ENCODE measurements around the gene ACMSD.
"Not testable (repeated sequence)": the region's sequence is repeated elsewhere in the genome, so short reads cannot be mapped to it uniquely, and the experiment has no call there.

Gene ACMSD

DNA sequence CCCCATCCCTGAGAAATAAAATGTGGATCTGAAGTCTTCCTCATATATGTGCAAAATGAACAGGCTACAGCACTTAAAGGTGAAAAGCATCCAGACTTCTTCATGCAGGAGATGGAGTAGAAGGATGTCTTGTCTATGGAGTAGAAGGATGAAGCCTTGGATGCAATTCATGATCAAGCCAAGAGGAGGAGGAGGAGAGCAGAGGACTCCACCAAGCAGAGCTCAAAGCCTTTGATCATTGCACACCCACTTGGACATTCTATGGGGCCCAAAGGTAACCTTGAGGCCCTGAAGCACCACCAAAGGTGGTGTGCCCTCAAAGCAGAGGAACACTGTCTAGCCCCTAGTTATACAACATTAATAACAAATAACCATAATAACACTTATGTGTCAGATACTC lies 17.3 kb downstream of the ACMSD start:
- DNase-seq: no peak

DNA sequence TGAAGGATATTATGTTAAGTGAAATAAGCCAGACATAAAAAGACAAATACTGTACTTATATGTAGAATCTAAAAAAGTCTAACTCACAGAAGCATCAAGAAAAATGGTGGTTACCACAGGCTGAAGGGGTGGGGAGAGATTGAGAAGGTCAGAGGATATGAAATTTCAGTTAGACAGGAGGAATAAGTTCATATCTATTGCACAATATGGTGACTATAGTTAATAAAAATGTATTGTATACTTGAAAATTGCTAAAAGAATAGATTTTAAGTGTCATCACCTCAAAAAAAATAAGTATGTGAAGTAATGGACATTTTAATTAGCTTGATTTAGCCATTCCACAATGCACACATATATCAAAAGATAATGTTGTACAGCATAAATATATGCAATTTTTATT lies 19.8 kb downstream of the ACMSD start:
- no peak for DNase-seq

DNA sequence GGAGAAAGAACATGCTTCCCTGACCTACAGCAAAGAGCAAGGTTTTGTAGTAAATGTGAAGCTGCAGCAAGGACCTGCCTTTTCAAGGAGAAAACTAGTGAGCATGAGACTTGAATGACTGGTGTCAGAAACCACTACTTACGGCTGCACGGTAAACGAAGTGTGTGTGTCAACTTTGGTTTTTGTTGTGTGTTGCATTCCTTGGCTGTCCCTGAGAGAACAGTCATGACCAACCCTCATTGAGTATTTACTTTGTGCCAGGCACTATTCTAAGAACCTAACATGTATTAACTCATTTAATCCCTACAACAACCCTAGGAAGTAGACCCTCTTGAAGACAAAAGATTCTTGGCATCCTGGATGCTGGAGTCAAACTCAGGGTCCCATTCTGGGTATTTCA lies 22.8 kb downstream of the ACMSD start:
- DNase-seq: no peak

DNA sequence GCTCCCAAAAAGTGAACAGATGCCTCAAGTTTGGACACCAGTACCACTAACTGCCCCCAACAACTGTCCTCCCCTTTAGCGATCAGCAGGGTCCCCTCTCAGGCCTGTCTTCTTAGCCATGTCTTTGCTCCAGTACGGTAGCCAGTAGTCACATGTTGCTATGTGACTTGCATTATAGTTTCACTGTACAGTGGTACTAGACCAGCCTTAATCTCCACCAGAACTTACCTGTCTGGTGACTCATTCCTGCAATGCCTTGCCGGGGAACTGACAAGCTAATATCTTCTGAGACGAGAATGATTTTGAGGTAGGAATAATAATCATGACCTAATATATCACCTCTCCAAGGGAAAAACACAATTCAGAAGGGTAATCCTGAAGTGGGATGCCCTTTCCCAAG lies 23.7 kb downstream of the ACMSD start:
- no peak for DNase-seq

DNA sequence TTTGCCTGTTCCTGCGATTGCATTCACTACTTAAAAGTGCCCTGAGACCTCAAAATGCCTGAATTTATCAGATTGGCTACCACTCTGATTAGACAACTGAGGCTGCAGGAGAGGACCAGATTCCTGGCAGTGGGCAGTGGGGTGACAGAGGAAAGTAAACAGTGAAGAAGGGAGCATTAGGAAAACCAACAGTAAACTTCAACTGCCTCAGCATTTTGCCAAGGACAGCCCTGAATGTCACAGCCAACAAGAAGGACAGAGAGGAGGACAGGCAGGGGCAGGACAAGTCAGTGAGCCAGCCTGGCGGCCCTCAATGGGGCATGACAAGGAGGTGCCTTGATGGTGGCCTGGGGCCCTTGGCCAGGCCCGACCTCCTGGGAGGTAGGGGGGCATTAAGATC lies 24.3 kb downstream of the ACMSD start:
- DNase-seq: no peak

DNA sequence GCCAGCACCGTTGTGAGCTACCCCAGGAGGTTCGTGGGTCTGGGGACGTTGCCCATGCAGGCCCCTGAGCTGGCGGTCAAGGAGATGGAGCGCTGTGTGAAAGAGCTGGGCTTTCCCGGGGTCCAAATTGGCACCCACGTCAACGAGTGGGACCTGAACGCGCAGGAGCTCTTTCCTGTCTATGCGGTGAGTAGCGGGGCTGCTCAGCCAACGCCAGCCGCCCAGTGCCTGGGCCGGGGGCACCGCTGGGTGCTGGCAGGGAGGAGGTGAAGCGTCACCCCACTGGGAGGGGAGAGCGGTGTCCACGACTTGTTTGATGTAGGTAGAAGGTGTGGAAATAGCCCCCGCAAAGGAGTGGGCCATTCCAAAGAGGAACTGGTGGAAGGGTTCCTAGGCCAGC lies 25.0 kb downstream of the ACMSD start:
- no peak for DNase-seq

DNA sequence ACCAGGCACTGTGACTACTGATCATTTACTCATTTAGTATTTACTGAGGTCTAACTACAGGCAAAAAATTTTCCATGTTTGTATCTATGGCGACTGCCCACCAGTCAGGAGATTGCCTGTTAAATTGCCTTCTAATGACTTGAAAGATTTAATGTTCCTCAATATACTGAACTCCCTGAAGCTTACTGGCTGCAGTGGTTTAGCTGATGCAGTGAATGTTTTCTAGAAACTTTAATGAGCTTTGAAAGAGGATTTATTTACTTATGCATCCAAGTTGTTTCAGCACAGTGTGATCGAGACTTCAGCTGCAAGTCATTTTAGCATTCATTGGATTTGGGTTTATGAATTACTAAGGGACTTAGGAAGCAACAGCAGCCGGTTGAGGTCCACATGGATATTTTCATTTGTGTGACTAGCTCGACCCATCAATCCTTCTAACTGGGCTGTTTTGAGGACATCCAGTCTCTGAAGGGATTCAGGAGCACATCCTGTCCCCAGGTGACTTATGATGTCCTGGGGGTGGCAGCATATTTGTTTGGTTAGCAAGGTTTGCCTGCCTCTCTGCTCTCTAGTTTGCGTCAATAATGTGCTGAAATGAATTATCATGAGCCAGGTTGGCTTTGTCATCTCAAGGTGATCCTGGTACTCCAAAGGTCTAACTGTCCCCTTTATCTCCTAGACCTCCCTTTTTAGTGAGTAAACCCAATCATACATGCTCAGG lies 26.8 kb downstream of the ACMSD start:
- no peak for DNase-seq

DNA sequence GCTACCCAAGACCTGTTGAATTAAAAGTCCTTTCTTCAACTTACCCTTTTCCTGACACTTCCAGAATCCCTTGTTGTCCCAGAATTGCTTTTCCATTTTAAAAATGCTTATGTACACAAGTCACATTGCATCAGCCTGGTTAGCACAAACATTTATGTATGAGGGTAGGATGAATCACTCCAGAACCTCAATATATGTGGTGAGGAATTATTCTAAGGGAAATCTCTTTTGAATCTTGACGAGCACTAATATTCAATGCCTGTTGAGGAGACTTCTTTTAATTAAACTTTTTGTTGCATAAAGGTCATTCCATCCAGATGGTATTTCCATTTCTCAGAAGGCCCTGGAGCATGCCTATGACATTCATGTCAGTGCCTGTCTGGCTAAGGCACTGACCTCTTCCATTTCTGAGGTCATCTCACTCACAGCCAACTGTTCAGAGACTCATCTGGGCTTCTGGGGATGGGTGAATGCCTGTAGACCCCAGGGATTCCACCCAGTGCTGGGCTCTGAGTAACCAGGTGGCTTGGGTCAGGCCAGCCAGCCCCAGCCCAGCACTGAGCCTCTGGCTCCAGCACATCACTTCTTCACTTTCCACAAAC lies 28.2 kb downstream of the ACMSD start:
- DNase-seq: no peak

DNA sequence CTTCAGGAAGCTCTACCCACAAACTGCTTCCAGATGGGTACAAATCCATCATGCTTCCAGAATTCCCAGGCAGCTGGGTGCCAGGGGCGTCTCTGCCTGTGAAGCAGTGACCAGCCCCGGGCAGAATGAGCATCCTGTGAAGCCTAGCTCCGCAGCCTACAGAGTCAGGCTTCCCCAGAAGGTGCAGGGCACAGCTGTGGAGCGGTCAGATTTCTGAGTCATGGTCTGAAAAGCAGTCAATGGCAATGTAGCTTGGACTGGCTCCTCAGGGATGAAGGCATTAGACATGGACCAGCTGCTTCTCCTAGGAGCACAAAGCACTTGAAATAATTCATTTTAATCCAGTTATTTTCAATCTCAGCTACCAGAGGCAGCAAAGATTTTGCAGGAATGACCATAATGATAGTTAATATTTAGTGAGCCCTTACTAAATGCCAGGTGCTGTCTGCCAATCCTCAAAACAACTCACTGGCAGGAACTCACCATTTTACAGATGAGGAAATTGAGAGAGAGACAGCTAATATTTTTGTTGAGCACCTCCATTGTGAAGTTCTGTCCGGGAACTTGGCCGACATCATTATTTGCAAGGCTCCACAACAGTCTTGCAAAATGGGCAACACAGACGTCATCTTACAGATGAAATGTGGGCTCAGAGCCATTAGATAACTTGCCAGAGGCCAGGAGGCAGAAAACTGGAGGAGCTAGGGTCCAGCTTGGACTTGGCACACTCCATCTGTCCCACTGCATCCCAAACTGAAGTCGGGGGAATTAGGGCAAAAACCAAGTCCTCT lies 31.7 kb downstream of the ACMSD start:
- DNase-seq: no peak

DNA sequence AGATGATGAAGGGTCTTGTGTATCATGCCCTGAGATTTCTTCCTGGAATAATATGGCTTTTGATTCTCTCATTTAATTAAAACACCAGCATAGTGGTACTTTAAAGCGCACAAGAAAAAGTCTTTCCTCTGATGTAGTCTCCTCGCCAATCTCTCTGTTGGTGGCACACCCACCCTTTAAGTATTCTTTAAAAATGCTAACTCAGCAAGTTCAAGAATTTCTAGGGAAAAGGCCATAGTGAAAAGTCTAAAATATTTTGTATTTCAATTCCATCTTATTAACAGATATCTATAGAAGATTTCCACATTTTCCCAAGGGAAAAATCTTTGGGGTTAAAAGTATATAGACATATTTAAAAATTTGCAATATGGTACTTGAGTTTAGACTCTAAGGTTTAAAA lies 34.7 kb downstream of the ACMSD start:
- DNase-seq: no peak

DNA sequence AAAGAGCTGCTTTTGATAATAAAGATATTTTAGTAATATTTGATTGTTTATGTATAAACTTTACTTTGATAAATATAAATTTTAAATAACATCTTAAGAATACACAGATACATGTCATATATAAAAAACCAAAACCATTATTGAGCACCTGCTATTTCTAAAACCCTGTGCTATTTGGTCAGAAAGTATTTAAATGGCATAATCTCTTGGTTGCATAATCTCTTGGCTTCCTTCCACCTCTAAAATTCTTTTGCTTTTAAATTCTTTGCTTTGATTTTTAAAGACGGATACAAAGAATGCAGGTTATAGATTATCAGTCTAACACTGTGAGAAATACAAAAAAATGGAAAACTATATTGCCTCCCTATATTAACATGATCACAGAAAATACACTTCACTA lies 36.9 kb downstream of the ACMSD start:
- no peak for DNase-seq

DNA sequence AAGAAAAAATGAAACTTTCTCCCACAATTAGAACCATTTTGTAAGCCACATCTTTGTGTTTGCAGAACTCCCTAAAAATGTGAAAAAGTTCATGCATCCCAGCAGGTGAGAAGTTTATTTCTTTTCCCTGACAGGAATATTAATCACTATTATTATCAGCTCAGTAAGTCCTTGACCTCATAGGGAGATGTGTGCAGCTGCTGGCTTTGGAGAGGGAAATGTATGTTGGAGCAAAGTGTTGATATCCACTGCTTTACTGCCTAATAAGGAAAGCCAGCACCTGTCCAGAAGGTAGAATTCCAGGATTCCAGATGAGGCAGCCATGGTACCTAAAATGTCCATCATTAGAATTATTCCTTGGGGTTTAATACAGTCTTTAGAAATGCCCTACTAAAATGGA lies 44.4 kb downstream of the ACMSD start:
- DNase-seq: no peak

DNA sequence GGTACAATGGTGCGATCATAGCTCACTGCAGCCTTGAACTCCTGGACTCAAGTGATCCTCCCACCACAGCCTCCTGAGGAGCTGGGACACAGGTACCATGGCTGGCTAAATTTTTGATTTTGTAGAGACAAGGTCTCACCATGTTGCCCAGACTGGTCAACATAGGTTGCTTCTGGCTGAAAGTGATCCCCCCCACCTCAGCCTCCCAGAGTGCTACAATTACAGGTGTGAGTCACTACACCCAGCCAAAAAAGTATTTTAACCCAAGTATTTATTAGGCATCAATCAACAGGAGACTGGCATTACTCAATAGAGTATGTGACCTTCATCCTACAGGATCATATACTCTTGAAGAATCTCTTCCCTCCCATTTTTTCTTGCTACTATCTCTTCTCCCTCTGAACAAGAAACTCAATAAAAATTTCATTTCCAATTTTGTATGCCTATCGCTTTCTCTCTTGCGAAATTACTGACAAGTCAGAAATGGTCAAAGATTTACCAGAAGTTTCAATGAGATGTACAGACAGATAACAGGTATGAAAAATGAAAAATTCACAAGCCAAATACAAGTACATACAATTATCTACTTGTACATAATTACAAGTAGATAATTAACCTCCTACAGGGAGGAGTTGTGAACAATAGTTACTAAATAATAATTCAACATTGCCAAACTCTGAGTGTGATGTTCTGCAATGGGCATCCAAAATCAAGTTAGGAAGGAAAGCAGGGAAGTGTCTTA lies 45.3 kb downstream of the ACMSD start:
- no peak for DNase-seq

DNA sequence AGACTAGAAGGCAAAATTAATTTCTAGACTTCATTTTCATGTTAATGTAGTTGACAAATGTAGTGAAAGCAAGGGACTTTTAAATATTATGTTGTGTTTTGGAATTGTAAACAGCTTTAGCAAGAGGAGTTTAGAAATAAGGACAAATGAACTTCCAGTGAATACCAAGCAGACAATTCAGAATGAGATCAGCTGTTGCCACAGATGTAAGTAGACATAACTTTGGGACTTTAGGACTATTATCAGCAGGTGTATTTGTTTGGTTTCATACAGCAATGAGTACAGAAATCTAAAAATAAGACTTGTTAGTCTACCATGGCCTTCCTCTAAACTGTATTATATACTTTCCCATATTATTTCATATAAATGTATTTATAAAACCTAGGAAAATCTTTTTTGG lies 46.0 kb downstream of the ACMSD start:
- no peak for DNase-seq

DNA sequence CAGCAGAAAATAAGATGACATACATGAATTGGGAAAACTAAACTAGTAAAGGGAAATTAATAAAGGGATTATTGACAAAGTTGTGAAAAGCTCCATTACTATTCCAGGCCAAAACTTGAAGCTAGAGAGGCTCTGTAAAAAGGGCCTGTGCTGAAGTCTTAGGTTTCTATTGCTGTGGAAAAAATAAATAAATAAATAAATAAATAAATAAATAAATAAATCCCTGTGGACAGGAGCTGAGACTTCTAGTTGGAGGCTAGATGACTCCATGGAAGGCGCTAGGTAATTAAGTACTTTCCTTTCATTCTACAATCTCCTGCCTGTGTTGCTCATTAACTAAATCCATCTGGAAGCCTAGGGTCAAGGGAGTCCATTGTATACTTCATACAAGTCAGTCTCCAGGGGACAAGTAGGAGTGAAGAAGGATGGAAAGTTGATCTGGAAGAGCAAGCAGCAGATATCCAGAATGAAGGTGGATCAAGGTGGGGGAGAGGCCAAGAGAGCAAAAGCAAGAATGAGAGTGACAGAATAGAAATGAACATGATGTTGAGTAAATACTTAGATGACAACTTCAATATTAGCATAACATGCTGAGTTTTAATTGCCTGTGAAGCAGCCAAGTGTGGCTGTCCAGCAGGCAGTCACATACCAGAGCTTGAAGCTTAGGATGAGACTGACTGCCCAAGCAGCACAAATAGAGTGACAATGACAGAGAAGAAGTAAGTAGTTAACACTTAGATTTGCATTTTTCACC lies 54.0 kb downstream of the ACMSD start:
- no peak for DNase-seq

DNA sequence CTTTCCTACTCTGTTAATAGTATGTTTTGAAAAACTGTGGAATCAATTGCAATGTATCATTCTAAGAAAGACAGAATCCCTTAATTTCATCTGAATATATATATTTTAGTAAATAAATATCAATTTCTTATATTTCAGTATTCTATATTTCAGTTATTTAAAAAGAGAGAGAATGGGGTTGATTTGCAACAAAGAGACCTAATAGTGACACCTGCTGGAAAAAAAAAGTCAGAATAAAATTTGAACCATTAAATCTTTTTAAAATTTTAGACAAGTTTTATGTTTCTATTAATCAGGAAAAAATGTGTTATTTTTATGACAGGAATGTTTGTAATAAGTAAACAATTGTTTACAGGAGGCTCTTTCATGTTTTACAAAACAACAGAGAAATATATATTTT lies 59.5 kb downstream of the ACMSD start:
- DNase-seq: peak; percentile 13

DNA sequence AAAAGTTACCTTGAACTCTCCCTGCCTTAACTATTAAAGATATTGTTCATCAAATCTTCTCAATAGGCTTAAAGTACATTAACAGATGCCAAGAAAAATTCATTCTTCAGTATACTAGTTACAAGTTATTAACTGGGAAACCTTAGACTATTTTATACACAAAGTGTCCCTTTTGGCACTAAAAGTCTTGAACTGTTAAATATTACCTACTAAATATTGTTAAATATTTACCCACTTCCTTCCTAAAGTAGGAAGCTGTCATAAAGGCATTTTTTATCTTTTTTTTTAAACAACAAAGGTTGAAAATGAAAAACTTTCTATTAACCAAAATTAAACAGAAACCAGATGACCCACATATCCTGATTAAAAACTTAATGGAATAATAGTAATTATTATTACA lies 60.8 kb downstream of the ACMSD start:
- DNase-seq: no peak

DNA sequence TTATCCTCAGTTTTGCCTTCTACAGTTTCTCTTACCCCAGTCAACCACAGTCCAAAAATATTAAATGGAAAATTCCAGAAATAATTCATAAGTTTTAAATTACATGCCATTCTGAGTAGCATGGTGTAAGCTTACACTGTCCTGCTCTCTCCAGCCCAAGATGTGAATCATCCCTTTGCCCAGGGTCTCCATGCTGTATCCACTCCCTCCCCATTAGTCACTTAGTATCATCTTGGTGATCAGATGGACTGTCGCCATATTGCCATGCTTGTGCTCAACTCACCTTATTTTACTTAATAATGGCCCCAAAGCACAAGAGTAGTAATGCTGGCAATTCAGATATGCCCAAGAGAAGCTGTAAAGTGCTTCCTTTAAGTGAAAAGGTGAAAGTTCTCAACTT lies 61.7 kb downstream of the ACMSD start:
- DNase-seq: no peak

DNA sequence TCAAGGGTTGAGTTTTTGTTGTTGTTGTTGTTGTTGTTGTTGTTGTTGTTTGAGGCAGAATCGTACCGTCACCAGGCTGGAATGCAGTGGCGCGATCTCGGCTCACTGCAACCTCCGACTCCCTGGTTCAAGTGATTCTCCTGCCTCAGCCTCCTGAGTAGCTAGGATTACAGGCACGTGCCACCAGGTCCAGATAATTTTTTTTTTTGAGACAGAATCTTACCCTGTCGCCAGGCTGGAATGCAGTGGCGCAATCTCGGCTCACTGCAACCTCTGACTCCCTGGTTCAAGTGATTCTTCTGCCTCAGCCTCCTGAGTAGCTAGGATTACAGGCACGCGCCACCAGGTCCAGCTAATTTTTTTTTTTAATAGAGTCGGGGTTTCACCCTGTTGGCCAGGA lies 65.3 kb downstream of the ACMSD start:
- DNase-seq: not testable (repeated sequence)

DNA sequence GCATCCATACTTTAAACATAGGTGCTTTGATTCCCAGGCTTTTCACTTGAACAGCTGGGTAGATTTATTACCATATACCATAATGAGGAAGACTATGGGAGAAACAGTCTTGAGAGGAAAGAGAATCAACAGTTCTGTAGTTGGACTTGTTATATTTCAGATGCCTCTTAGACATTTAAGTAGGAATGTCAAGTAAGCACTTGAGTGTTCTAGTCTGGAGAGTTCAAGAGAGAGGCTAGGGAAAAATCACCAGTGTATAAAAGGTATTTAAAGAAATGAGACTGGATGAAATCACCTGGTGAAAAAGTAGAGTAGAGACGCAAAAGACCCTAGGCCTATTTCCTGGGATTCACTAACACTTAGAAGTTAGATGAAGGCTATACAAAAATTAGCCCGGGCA lies 66.8 kb downstream of the ACMSD start:
- DNase-seq: no peak

DNA sequence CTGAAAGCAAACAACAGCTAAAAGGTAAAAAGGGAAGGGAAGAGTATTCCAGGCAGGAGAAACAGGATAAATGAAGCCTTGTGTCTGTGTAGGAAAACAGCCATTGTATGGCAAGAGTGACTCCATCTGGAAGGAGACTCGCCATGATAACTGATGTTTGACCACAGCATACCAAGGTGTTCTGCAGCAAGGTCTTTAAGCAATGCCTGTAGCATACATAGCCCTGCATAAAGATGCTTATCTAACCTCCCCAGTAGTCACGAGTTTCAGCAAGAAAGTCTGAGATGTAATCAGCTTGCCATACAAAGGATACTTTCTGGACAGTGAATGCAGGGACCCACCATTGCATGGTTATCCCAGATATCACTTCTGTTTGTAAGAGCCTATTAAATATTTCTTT lies 68.3 kb downstream of the ACMSD start:
- no peak for DNase-seq

DNA sequence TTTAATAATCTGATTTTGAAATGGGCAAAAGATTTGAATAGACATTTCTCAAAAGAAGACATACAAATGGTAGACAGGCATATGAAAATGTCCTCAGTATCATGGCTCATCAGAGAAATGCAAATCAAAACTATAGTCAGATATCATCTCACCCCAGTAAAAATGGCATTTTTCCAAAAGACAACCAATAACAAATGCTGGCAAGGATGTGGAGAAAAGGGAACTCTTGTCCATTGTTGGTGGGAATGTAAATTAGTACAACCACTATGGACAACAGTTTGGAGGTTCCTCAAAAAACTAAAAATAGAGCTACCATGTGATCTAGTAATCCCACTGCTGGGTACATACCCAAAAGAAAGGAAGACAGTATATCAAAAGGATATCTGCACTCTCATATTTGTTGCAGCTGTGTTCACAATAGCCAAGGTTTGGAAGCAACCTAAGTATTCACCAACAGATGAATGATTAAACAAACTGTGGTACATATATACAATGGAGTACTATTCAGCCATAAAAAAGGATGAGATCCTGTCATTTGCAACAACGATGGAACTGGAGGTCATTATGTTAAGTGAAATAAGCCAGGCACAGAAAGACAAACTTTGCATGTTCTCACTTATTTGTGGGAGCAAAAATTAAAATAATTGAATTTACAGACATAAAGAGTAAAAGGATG lies 69.2 kb downstream of the ACMSD start:
- DNase-seq: not testable (repeated sequence)
